Bronchial epithelial cell (primary cell): Measurements from ENCODE around the gene SLC17A3. TPM values are rescaled to one million over a fixed set of nuclear protein-coding genes. Genes with fewer than 3 reads are reported as not detected.
A peak's percentile ranks its signal among the peaks of the same experiment; 100 is the strongest.

Experiments used
- DNase-seq: peaks from one replicate; pipeline ENCODE4 v3.0.0-alpha.2; 2010; ENCODE audit warnings: low read depth
- FAIRE-seq: peaks from 2 replicates; lab custom pipeline; 2011; peaks lifted over from hg19 to GRCh38; lab: Jason Lieb, UNC
- H3K27me3 ChIP-seq: 2 replicates; pipeline ENCODE4 v1.5.1; 2011; ENCODE audit warnings: low read length; ENCODE audit not compliant: control insufficient read depth, insufficient read depth
- H3K36me3 ChIP-seq: 2 replicates; pipeline ENCODE4 v1.5.1; 2011; ENCODE audit warnings: low read length; ENCODE audit not compliant: control insufficient read depth, insufficient read depth
- H3K4me3 ChIP-seq: 2 replicates; pipeline ENCODE4 v1.5.1; 2011; ENCODE audit warnings: mild to moderate bottlenecking, low read depth, low read length, control low read depth
- total RNA-seq: library from RNA; depleted of rRNA; stranded (reverse); fragments of >200 nt; gene quantifications from 2 replicates; pipeline ENCODE4 v1.2.1, GENCODE V29; 2014
- TF ChIP-seq, protein P1 (sequence below): IDR thresholded peaks from 2 replicates; pipeline ENCODE4 v1.5.1; 2011; ENCODE audit warnings: mild to moderate bottlenecking, moderate library complexity, low read length, control low read depth, inconsistent platforms; ENCODE audit not compliant: insufficient read depth, severe bottlenecking

SLC17A3 gene
- total RNA-seq, 1 donor from 2014 or later, result not detected

DNA sequence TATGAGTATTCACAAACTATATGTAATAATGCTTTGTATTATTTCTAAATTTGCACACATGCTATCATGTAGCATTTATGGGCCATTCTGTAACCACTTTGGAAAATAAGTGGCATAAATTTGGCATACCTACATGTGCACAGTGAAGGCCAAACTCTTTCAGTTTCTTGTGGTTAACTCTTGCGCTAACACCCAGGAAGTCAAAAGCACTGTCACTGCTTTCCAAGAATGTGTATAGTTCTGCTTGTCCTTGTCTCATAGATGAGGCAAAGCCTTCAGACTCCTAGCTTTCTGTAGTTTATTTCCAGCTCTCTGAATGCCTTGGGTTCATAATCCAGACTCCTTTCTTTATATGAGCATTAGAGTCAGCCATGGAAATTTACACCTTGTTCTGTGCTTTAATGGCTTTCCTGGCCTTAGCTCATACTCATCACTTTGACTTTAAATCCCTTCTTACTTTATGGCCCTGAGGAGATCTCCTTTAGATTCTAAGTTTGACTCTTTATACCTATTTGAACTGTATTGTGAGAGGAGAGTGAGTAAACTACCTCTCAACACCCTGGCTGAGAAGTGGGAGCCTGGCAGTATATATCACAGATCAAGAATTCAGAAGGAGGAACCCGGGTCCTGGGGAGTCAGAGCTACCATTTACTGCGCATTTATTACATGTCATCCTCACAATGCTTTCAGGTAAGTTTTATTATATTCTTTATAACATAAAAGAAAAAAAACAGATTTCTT is 949 bp upstream of the SLC17A3 start:
- H3K36me3 ChIP-seq, result no peaks in the 10 kb centered on the region
- no peak for FAIRE-seq
- no peak for DNase-seq
- TF ChIP-seq, protein P1, sequence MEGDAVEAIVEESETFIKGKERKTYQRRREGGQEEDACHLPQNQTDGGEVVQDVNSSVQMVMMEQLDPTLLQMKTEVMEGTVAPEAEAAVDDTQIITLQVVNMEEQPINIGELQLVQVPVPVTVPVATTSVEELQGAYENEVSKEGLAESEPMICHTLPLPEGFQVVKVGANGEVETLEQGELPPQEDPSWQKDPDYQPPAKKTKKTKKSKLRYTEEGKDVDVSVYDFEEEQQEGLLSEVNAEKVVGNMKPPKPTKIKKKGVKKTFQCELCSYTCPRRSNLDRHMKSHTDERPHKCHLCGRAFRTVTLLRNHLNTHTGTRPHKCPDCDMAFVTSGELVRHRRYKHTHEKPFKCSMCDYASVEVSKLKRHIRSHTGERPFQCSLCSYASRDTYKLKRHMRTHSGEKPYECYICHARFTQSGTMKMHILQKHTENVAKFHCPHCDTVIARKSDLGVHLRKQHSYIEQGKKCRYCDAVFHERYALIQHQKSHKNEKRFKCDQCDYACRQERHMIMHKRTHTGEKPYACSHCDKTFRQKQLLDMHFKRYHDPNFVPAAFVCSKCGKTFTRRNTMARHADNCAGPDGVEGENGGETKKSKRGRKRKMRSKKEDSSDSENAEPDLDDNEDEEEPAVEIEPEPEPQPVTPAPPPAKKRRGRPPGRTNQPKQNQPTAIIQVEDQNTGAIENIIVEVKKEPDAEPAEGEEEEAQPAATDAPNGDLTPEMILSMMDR, result no peak
- H3K4me3 ChIP-seq, result no peak overlapping the region
- H3K27me3 ChIP-seq, result peaks cover 2% of the 10 kb centered on the region

DNA sequence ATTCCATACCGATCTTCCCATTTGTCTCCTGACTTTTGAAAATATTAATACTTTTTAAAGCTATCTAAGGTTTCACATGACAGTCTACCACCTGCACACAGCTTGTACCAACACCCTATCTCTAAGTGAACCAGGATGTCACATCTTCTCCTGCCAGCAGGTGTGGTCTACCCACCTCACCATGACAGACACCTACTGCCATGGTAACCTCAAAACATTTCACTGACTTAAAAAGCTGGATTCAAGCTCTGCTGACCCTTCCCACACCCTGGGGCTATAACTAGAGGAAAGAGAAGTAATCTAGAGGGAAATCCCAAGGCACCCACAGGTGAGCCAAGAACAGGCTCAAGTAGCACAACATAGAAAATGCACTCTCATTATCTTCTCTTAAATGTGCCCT is 1.2 kb downstream of the SLC17A3 start:
- H3K27me3 ChIP-seq, result peaks cover 2% of the 10 kb centered on the region

DNA sequence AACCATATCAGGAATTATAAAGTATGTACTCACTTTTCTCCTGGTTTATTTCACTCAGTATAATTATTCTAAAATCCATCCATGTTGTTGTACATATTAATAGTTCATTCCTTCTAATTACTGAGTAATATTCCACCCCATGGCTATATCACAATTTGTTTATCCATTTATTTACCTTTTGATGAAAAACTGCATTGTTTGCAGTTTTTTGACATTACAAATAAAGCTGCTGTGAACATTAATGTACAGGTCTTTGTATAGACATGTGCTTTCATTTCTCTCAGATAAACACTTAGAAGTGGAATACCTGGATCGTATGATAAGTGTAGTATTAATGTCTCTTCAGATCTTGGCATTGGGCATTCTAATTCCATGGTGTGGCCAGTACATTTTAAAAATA is 4.2 kb downstream of the SLC17A3 start:
- DNase-seq, result no peak
- Histone ChIP-seq H3K4me3 (no peak overlapping the region), H3K27me3 (peaks cover 2% of the 10 kb centered on the region), H3K36me3 (no peaks in the 10 kb centered on the region)
- TF ChIP-seq, protein P1, result no peak
- no peak for FAIRE-seq

More for the DNA sequence above, 1.2 kb downstream of the SLC17A3 start:
- Histone ChIP-seq H3K4me3 (no peak overlapping the region), H3K36me3 (no peaks in the 10 kb centered on the region)
- TF ChIP-seq, protein P1, result no peak
- FAIRE-seq, result no peak
- DNase-seq, result no peak

DNA sequence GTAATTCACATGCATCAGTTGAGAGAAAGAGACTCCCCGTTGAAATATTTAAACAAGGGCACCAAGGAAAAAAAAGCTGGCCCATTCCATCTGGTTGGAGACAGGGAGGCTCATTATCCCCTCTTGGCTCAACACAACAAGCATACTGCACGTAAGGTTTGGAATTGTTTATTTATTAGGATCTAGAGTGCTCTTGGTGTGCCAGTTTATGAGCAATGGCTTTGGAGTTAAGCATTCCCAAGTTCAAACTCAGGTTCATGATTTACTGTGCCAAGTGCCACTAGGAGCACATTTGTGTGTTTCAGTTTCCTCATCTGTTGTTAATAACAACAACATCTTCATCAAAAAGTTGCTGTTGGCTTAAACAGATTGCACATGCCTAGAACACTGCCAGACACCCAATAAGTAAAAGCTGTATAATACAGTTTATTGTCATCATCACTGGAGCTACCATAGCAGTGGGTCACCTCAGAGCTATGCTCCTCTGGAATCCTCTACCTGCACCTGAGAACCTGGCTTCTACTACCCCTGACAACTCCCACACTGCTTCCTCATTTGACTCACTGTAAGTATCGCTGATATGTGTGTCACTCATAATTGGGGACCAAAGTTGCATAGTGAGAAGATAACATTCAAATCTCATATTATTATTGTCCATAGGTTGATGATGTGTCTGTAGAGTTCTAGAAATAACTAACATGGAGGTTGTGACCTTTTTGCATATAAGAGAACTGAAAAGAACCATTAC is 5.4 kb downstream of the SLC17A3 start:
- TF ChIP-seq, protein P1, result no peak
- Histone ChIP-seq H3K4me3 (no peak overlapping the region), H3K27me3 (no peaks in the 10 kb centered on the region), H3K36me3 (no peaks in the 10 kb centered on the region)
- FAIRE-seq, result no peak
- DNase-seq, result no peak

DNA sequence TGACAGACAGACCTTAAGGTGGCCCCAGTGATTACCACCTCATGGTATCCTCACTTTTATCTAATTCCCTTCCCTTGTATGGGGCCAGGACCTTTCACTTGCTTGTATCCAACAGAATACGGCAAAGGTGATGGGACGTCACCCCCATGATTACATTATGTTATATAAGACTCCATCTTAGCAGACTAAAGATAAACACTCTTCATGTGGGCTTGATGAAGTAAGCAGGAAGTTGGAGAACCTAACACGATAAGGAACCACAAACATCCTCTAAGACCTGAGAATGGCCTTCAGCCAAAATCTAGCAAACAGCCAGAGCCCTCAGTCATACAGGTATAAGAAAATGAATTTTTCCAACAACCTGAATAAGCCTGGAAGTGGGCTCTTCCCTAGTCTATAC is 8.0 kb downstream of the SLC17A3 start:
- DNase-seq (peak; percentile 21), FAIRE-seq (no peak)
- TF ChIP-seq, protein P1, result no peak
- Histone ChIP-seq H3K36me3 (no peaks in the 10 kb centered on the region), H3K27me3 (no peaks in the 10 kb centered on the region), H3K4me3 (no peak overlapping the region)
